Tongue (tissue), 2 donors: ENCODE measurements around the gene TGFBR1. TPM values are rescaled to one million over a fixed set of nuclear protein-coding genes. Genes with fewer than 3 reads are reported as not detected.

Experiments used
- DNase-seq: peaks from one replicate; pipeline ENCODE4 v3.0.0-alpha.2; 2015
- total RNA-seq: library from RNA; depleted of rRNA; stranded (reverse); fragments of >200 nt; gene quantifications from one replicate; pipeline ENCODE4 v1.2.3, GENCODE V29; 2014

TGFBR1 gene
- total RNA-seq, 1 donor from 2014 or later, result 62.0 TPM

- no peak for DNase-seq
These were observed 66.6 kb downstream of the TGFBR1 start for GRCh38 chr9:99171225-99172123.

- no peak for DNase-seq
These were observed 67.5 kb downstream of the TGFBR1 start for GRCh38 chr9:99172124-99173091.

DNA sequence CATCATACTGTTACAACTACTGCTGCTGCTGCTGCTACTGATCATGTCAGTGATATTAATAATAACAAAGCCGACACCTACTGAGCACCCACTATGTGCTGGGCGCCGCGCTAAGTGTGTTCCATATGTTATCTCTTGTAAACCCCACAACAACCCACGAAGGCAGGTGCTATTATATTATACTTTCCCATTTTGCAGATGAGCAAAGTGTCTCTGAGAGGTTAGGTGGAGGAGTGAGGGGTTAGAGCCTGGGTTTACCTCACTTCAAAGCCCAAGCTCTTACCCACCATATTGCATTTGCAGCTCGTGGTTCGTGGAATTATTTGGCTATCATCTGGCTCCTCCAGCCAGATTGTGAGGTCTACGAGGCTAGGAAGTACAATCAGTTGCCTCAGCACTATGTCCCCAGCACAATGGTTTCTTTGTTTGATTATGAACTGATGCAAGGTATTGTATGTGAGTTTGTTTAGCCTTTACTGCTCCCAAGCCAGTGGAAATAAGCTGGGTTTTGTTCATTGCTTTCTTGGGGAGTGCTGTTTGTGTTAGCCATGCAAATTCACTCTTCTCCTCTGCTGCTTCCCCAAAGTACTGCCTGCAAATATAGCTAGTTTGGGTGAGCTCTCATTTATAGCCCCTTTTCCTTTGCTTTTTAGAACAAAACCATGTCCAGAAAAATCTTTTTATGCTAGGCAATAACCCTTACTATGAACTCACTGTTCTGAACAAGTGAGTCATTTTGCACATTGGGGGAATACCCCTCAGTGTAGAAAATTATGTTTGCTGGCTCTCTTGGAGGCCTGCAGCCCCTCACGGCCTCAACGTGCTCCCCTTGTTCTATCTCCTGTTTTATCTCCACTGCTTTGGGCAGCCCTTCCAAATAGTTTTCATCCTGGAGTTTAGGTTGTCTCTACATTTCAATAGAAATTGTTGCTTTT, 68.9 kb downstream of the TGFBR1 start:
- DNase-seq, result no peak

- DNase-seq, result no peak
These were observed 71.7 kb downstream of the TGFBR1 start for GRCh38 chr9:99176527-99177013.

- no peak for DNase-seq
These were observed 72.9 kb downstream of the TGFBR1 start for GRCh38 chr9:99177576-99178366.

- DNase-seq, result peak; percentile 70
These were observed 74.3 kb downstream of the TGFBR1 start for GRCh38 chr9:99178912-99179872.

- DNase-seq, result no peak
These were observed 75.3 kb downstream of the TGFBR1 start for GRCh38 chr9:99180199-99180598.

DNA sequence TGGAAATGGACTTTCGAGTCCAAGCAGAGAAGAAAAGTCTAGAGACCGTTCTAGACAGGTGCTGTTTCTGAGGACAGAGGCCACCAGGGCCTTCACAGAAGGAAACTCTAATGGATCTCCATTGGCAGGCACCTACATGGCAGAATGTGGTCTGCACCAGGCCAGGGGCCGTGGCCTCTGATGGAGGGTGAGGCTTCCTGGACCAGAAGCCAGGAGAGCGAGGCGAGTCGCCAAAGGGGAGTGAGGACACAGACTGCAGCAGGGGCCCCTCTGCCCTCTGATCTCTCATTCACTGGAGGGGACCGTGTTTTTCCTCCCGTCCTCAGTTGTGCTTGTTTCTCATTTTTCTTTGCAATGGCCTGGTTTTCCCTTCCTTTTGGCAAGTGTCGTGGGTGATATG, 75.7 kb downstream of the TGFBR1 start:
- DNase-seq, result no peak

GRCh38 chr9:99181206-99181605, 76.3 kb downstream of the TGFBR1 start:
- no peak for DNase-seq

DNA sequence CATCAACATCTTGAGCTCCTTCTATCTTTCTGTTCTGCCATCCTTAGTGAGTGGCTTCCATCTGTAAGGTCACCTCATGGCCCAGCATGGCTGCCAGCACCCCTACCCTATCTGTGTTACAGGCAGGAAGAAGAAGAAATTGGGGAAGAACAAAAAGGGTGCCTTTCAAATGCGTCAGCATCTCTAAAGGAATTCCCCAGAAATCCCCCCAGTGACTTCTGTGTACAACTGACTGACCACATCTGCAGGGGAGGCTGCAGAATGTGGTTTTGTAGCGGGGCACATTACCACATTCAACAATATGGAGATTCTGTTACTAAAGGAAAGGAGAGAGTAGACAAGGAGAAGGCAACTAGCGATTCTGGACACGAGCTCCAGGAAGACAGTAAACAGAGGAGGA, 76.7 kb downstream of the TGFBR1 start:
- no peak for DNase-seq

GRCh38 chr9:99182356-99182755, 77.4 kb downstream of the TGFBR1 start:
- no peak for DNase-seq

GRCh38 chr9:99183616-99184015, 78.7 kb downstream of the TGFBR1 start:
- no peak for DNase-seq

- no peak for DNase-seq
These were observed 79.2 kb downstream of the TGFBR1 start for GRCh38 chr9:99184110-99184474.

DNA sequence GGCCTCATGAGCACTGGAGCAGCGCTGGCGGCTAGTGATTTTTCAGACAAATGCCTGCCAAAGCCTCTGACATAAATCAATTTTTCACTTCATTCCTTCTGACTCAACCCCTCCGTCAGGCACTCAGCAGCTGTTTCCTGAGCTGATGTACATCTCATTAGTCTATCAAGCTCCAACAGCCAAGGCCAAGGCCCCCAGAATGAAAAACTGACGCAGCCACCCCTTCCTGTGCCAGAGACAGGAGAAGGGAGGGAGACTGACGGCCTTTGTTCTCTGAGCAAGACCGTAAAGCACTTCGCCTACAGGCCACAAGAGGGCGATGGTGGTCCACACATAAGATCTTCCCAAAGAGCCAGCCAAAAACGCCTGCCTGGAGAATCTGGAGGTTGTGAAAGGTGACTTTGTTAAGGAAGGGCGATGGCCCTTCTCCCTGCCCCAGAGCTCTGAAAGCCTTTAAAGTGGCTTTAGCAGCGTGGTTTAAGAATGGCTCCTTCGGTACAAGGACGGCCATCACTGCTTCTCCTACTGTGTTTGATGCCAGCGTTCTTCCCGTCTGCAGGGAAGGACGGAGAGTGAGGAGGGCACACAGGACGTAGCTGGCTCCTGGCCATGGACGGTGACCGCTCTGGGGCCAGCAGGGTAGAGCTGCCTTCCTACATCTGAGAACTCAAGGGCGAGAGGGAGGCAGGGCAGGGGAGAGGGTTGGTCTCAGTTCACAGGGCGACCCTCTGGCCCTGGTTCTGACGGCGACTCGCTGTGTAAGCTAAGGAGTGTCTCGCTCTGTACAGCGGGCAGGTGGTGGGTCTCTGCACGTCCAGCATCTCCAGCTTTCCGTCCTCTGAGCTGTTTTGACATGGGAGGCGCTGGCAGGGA, 79.8 kb downstream of the TGFBR1 start:
- peak; percentile 98 for DNase-seq

DNA sequence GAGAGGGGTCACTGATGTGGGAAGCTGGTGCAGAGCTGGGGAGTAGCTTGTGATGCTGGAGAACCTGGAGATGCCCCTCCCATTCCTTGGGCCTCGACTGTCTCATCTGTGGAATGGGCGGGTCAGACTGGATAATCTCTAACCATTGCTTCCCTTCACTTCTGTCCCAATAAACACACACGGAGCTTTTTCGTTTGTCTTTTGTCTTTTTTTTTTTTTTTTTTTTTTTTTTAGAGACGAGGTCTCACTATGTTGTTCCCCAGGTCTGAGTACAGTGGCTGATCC, 80.4 kb downstream of the TGFBR1 start:
- no peak for DNase-seq

- DNase-seq, result no peak
These were observed 81.0 kb downstream of the TGFBR1 start for GRCh38 chr9:99185934-99186333.

GRCh38 chr9:99187311-99187710, 82.4 kb downstream of the TGFBR1 start:
- DNase-seq, result no peak

GRCh38 chr9:99189186-99189585, 84.3 kb downstream of the TGFBR1 start:
- no peak for DNase-seq
